ENCODE data around the gene SHLD1.

DNA sequence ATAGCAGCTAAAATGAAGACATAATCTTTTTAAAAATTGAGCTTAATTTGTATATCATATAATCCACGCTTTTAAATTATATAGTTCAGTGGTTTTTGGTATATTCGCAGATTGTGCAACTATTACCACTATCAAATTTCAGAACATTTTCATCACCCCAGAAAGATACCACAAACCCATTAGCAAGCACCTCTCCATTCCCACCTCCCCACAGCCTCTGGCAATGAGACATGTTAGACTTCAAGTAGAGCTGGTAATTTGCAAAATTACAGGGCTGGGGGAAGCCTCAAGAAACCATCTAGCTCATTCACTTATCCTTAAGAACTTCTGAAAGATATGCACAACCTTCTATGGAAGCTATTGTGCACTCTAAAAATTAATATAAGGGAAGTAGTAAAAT lies 163.0 kb downstream of the SHLD1 start:
- TF ChIP-seq CEBPB (IDR thresholded peaks at IDR 0.05): no peak
- no peak for TF ChIP-seq EP300 (IDR thresholded peaks at IDR 0.05; ENCODE audit: borderline replicate concordance)
- TF ChIP-seq, protein P1, sequence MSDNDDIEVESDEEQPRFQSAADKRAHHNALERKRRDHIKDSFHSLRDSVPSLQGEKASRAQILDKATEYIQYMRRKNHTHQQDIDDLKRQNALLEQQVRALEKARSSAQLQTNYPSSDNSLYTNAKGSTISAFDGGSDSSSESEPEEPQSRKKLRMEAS (IDR thresholded peaks at IDR 0.05): no peak
- no peak for TF ChIP-seq TCF12 (IDR thresholded peaks at IDR 0.05; ENCODE audit: low read depth)
- no peak for TF ChIP-seq TAF1 (IDR thresholded peaks at IDR 0.05; ENCODE audit: low read depth)
- no peak for TF ChIP-seq NFIC (IDR thresholded peaks at IDR 0.05)
- no peak for TF ChIP-seq TEAD4 (IDR thresholded peaks at IDR 0.05)
- no peak for TF ChIP-seq ZBTB7A (IDR thresholded peaks at IDR 0.05; ENCODE audit: low read depth)
- no peak for TF ChIP-seq YY1 (IDR thresholded peaks at IDR 0.05; ENCODE audit: low read depth)
- TF ChIP-seq RAD21 (IDR thresholded peaks at IDR 0.05; ENCODE audit: low read depth): no peak

Measured in Ishikawa (cell line).